Vagina (tissue), 2 donors: ENCODE measurements around the gene ROR2. TPM values are rescaled to one million over a fixed set of nuclear protein-coding genes. Genes with fewer than 3 reads are reported as not detected.
A peak's percentile ranks its signal among the peaks of the same experiment; 100 is the strongest.

Experiments
- DNase-seq, 2 donors: peaks; one replicate each; pipeline ENCODE4 v3.0.0-alpha.2; 2017; ENCODE audit errors: extremely low spot score in 2 of 2
- H3K27ac ChIP-seq: fragments of 200-600 bp; sonication (generic); one replicate; pipeline ENCODE4 v1.5.1; 2019
- H3K27me3 ChIP-seq: fragments of 200-600 bp; sonication (generic); one replicate; pipeline ENCODE4 v1.5.1; 2019
- H3K36me3 ChIP-seq, 2 donors: fragments of 200-600 bp; sonication (generic); one replicate each; pipeline ENCODE4 v1.5.1; 2017 to 2019
- H3K4me1 ChIP-seq: fragments of 200-600 bp; sonication (generic); one replicate; pipeline ENCODE4 v1.5.1; 2019
- H3K4me3 ChIP-seq, 2 donors: fragments of 200-600 bp; sonication (generic); 1 replicate in 1 of 2; 2 replicates in 1 of 2; pipeline ENCODE4 v1.5.1; 2016 to 2019
- H3K9me3 ChIP-seq: fragments of 200-600 bp; sonication (generic); one replicate; pipeline ENCODE4 v1.5.1; 2019
- POLR2A ChIP-seq, 2 donors: fragments of 450-650 bp; IDR thresholded peaks; one replicate each; pipeline ENCODE4 v1.6.1; 2017; ENCODE audit warnings: antibody characterized with exemption in 2 of 2, mild to moderate bottlenecking in 2 of 2, moderate library complexity in 2 of 2
- POLR2AphosphoS5 ChIP-seq, 2 donors: sonication (generic); formaldehyde crosslinking; IDR thresholded peaks; one replicate each; pipeline ENCODE4 v1.9.0; 2017; ENCODE audit warnings: antibody characterized with exemption in 2 of 2, mild to moderate bottlenecking in 2 of 2, low read depth in 1 of 2; ENCODE audit not compliant: insufficient read depth in 1 of 2
- intact Hi-C: fragments of 100-400 bp; cut with DNase I; formaldehyde crosslinking; loops from one replicate; pipeline ENCODE4 v1.15.1; 2023
- total RNA-seq: library from RNA; depleted of rRNA; stranded (reverse); fragments of >200 nt; gene quantifications from one replicate; pipeline ENCODE4 v1.2.3, GENCODE V29; 2016
- TF ChIP-seq, protein P1 (sequence below), 3 experiments: fragments of 450-650 bp in 2 of 3; fragments of 200-600 bp in 1 of 3; sonication (generic) in 1 of 3; IDR thresholded peaks; one replicate each; pipeline ENCODE4 v1.5.1; 2017 to 2019; ENCODE audit warnings: antibody characterized with exemption in 3 of 3, mild to moderate bottlenecking in 2 of 3, moderate library complexity in 2 of 3

The ROR2 gene
- total RNA-seq, 1 donor from 2014 or later = 22.3 TPM

- no peaks in the 10 kb centered on the region for H3K27me3 ChIP-seq
- intact Hi-C loops = no loop called here
- H3K9me3 ChIP-seq = no peaks in the 10 kb centered on the region
- DNase-seq = peak in 1 of 2 donors; percentile 81
- peaks cover 55% of the 10 kb centered on the region for H3K4me1 ChIP-seq
- H3K27ac ChIP-seq = peak overlapping the region; percentile 61
- TF ChIP-seq, protein P1, sequence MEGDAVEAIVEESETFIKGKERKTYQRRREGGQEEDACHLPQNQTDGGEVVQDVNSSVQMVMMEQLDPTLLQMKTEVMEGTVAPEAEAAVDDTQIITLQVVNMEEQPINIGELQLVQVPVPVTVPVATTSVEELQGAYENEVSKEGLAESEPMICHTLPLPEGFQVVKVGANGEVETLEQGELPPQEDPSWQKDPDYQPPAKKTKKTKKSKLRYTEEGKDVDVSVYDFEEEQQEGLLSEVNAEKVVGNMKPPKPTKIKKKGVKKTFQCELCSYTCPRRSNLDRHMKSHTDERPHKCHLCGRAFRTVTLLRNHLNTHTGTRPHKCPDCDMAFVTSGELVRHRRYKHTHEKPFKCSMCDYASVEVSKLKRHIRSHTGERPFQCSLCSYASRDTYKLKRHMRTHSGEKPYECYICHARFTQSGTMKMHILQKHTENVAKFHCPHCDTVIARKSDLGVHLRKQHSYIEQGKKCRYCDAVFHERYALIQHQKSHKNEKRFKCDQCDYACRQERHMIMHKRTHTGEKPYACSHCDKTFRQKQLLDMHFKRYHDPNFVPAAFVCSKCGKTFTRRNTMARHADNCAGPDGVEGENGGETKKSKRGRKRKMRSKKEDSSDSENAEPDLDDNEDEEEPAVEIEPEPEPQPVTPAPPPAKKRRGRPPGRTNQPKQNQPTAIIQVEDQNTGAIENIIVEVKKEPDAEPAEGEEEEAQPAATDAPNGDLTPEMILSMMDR (IDR thresholded peaks at IDR 0.05) = no peak
- TF ChIP-seq POLR2AphosphoS5 (IDR thresholded peaks at IDR 0.05; ENCODE audit: insufficient read depth in 1 of 2, low read depth in 1 of 2) (peak in 1 of 2 donors; percentile 66), POLR2A (IDR thresholded peaks at IDR 0.05) (no peak)
- no peaks in the 10 kb centered on the region for H3K36me3 ChIP-seq
- H3K4me3 ChIP-seq = peak overlapping the region in 1 of 2 donors; percentile 13
Measured at GRCh38 chr9:91843623-91844148, 106.3 kb downstream of the ROR2 start.

- peak in 1 of 2 donors; percentile 58 for DNase-seq
- peaks cover 57% of the 10 kb centered on the region for H3K4me1 ChIP-seq
- H3K27me3 ChIP-seq = no peaks in the 10 kb centered on the region
Measured at GRCh38 chr9:91843093-91843492, 106.9 kb downstream of the ROR2 start.

DNA sequence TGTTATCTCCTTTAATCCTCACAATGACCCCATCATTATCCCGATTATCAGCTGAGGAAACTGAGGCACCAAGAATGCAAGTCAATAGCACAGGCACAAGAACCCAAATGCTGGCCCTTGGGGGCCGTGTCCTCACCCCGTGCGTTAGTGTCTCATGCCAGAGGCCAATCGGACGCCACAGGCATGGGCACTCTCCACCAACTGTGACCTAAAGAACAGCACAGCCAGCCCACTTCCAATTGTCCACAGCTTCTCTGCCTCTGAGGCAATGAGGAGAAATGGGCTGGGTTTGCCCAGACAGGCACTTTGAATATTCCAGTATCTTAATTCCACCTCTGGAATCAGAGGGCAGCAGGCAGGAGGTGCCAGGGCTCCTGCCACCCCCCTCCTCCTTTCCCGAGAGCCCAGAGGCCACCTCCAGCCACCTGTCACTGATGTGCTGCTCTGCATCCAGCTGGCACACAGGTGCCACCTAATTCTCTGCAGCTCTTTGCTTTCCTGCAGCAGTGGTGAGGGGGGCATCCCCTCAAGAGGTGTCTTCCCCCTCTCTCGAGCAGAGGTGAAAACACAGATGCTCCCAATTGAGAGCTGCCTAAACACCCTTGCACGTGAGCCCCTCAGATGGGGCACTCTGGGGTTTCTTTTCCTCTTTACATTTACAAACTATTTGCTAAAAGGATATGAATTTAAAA, 107.5 kb downstream of the ROR2 start:
- Histone ChIP-seq H3K27ac (peak overlapping the region; percentile 61), H3K4me1 (peaks cover 57% of the 10 kb centered on the region), H3K36me3 (no peaks in the 10 kb centered on the region), H3K9me3 (no peaks in the 10 kb centered on the region), H3K27me3 (no peaks in the 10 kb centered on the region), H3K4me3 (no peak overlapping the region)
- intact Hi-C loops = no loop called here
- peak in 1 of 2 donors; percentile 64 for DNase-seq
- TF ChIP-seq POLR2AphosphoS5 (IDR thresholded peaks at IDR 0.05; ENCODE audit: insufficient read depth in 1 of 2, low read depth in 1 of 2) (no peak), POLR2A (IDR thresholded peaks at IDR 0.05) (no peak)
- TF ChIP-seq, protein P1 (IDR thresholded peaks at IDR 0.05) = no peak

More at GRCh38 chr9:91843093-91843492, 106.9 kb downstream of the ROR2 start:
- H3K27ac ChIP-seq = peak overlapping the region; percentile 61
- H3K9me3 ChIP-seq = no peaks in the 10 kb centered on the region
- H3K4me3 ChIP-seq = no peak overlapping the region
- TF ChIP-seq, protein P1 (IDR thresholded peaks at IDR 0.05) = no peak
- no peak for TF ChIP-seq POLR2AphosphoS5 (IDR thresholded peaks at IDR 0.05; ENCODE audit: insufficient read depth in 1 of 2, low read depth in 1 of 2)
- no peak for TF ChIP-seq POLR2A (IDR thresholded peaks at IDR 0.05)
- H3K36me3 ChIP-seq = no peaks in the 10 kb centered on the region
- intact Hi-C loops = no loop called here

DNA sequence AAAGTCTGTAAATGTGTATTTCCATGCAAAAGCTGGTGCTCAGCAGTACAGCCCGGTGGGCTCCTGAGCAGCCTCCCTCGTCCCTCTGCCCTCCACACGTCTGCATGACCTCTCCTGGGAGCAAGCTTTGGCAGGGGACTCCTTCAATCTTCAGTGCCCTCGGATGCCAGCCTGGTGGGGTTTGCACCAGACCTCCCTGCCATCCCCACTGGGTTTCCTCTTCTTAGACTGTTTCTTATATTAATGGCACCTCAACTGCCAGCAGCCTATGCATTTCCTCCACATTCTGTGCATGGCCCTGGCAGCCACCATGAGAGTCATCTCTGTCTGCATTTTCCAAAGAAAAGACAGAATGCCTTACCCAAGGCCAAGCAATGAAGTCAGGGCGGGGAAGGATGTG, 108.4 kb downstream of the ROR2 start:
- Histone ChIP-seq H3K27ac (no peak overlapping the region), H3K9me3 (no peaks in the 10 kb centered on the region), H3K4me1 (peaks cover 61% of the 10 kb centered on the region), H3K36me3 (no peaks in the 10 kb centered on the region), H3K27me3 (no peaks in the 10 kb centered on the region), H3K4me3 (no peak overlapping the region)
- TF ChIP-seq POLR2AphosphoS5 (IDR thresholded peaks at IDR 0.05; ENCODE audit: insufficient read depth in 1 of 2, low read depth in 1 of 2) (no peak), POLR2A (IDR thresholded peaks at IDR 0.05) (no peak)
- TF ChIP-seq, protein P1 (IDR thresholded peaks at IDR 0.05) = no peak
- DNase-seq = peak in 1 of 2 donors; percentile 95
- intact Hi-C loops = no loop called here

- Histone ChIP-seq H3K36me3 (no peaks in the 10 kb centered on the region), H3K27ac (no peak overlapping the region), H3K27me3 (no peaks in the 10 kb centered on the region), H3K4me3 (no peak overlapping the region), H3K9me3 (no peaks in the 10 kb centered on the region), H3K4me1 (peaks cover 68% of the 10 kb centered on the region)
- intact Hi-C loops = no loop called here
- DNase-seq = peak in 1 of 2 donors; percentile 79
- TF ChIP-seq POLR2A (IDR thresholded peaks at IDR 0.05) (no peak), POLR2AphosphoS5 (IDR thresholded peaks at IDR 0.05; ENCODE audit: insufficient read depth in 1 of 2, low read depth in 1 of 2) (no peak)
- TF ChIP-seq, protein P1 (IDR thresholded peaks at IDR 0.05) = no peak
Measured at GRCh38 chr9:91840882-91841281, 109.1 kb downstream of the ROR2 start.
